Fibroblast of villous mesenchyme (primary cell): Measurements from ENCODE around the gene CYBA. TPM values are rescaled to one million over a fixed set of nuclear protein-coding genes. Genes with fewer than 3 reads are reported as not detected.

ENCODE experiments used
- DNase-seq: peaks from one replicate; pipeline ENCODE4 v3.0.0-alpha.2; 2010; ENCODE audit warnings: low read depth
- H3K4me3 ChIP-seq: 2 replicates; pipeline ENCODE4 v1.5.1; 2011; ENCODE audit warnings: low read depth, mild to moderate bottlenecking, low read length
- CTCF ChIP-seq: IDR thresholded peaks from 2 replicates; pipeline ENCODE4 v1.5.1; 2012; ENCODE audit warnings: low read depth, mild to moderate bottlenecking, low read length; ENCODE audit not compliant: insufficient read depth
- total RNA-seq: library from RNA; depleted of rRNA; stranded (reverse); fragments of >200 nt; gene quantifications from 2 replicates; pipeline ENCODE4 v1.2.3, GENCODE V29; 2012

The CYBA gene
- total RNA-seq, 1 donor = 167 TPM

DNA sequence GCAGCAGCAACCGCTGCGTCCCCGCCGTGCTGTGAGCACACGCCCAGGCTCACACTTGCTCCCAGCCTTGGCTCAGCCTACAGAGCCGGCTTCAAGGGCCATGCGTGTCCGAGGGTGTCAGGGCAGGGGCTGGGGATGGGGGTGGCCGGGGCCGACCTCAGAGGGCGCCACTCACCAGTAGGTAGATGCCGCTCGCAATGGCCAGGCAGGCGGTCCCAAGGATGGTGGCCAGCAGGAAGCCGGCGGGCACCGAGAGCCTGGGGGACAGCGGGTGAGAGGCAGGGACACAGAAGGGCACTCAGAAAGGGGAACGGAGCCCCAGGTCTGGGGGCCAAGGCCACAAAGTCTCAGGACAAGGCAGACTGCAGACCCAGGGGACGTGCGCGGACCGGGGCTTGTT lies 4.9 kb downstream of the CYBA start:
- no peak for TF ChIP-seq CTCF
- H3K4me3 ChIP-seq = no peak overlapping the region
- no peak for DNase-seq

DNA sequence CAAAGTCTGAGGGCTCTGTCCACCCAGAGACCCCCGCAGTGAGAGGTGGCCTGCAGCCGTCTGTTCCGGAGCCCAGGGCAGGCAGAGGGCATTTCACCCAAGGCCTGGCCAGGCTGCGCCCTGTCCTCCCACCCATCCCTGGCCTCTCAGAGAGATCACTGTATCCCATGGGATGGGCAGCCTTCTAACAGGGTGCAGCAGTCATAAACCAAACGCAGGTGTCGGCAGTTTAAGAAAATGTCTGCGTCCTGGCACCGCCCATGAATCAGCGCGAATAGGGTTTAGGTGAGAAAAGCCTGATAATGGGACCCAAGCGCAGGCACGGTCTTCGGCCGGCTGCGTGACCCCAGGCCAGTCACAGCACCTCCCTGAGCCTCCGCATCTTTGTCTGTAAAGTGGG lies 5.4 kb downstream of the CYBA start:
- no peak for TF ChIP-seq CTCF
- H3K4me3 ChIP-seq = no peak overlapping the region
- DNase-seq = no peak

GRCh38 chr16:88643644-88643932 lies 7.3 kb downstream of the CYBA start:
- H3K4me3 ChIP-seq = no peak overlapping the region
- no peak for DNase-seq
- no peak for TF ChIP-seq CTCF

DNA sequence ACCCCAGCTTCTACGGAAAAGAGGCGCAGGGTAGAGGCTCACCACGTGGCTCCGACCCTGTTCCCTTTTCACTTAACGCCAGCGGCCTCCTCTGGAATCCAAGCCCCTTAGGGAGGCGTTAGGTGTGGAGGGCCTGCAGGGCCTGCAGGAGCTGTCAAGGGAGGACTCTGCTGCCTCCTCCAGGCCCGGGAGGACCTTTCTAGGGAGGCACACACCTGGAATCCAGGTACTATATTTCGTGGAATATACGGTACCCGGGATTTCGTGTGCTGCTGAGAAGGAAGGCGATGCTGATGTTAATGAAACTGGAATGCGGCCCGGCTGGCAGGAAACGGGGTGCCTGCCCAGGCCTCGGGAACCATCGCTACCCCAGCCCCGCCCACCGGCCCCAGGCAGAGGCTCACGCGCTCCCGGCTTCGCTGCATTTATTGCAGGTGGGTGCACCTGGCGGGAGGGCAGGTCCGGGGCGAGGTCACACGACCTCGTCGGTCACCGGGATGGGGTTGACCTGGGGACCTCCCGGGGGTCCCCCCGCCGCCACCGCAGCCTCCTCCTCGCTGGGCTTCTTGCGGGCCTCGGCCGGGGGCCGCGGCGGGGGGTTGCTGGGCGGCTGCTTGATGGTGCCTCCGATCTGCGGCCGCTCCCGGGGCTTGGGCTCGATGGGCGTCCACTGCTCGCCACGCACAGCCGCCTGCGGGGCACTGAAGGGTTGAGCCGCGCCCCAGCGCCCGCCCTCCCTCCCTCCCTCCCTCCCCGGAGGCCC lies 7.8 kb downstream of the CYBA start:
- TF ChIP-seq CTCF = no peak
- no peak for DNase-seq
- H3K4me3 ChIP-seq = no peak overlapping the region

- TF ChIP-seq CTCF = no peak
- no peak overlapping the region for H3K4me3 ChIP-seq
- no peak for DNase-seq
Measured at GRCh38 chr16:88640498-88641247, 10.2 kb downstream of the CYBA start.

- TF ChIP-seq CTCF = no peak
- H3K4me3 ChIP-seq = no peak overlapping the region
- no peak for DNase-seq
Measured at GRCh38 chr16:88640039-88640495, 10.8 kb downstream of the CYBA start.
